Breast epithelium (tissue), 4 donors: ENCODE results near the gene TMEFF2. TPM values are rescaled to one million over a fixed set of nuclear protein-coding genes. Genes with fewer than 3 reads are reported as not detected.

Experiments used
- DNase-seq, 2 donors: peaks; one replicate each; pipeline ENCODE4 v3.0.0-alpha.2; 2019; ENCODE audit warnings: low spot score in 2 of 2
- H3K27ac ChIP-seq, 2 donors: fragments of 200-600 bp; sonication (generic) in 1 of 2; one replicate each; pipeline ENCODE4 v1.5.1; 2016 to 2019; ENCODE audit warnings: mild to moderate bottlenecking in 1 of 2
- H3K27me3 ChIP-seq, 2 donors: fragments of 200-600 bp; sonication (generic) in 1 of 2; one replicate each; pipeline versions ENCODE4 v1.5.1 to v1.6.0; 2017 to 2019; ENCODE audit warnings: control low read depth in 1 of 2, mild to moderate bottlenecking in 1 of 2
- H3K36me3 ChIP-seq: fragments of 200-600 bp; one replicate; pipeline ENCODE4 v1.5.1; 2019
- H3K4me1 ChIP-seq, 2 donors: fragments of 200-600 bp; sonication (generic); one replicate each; pipeline ENCODE4 v1.5.1; 2016 to 2019; ENCODE audit warnings: control low read depth in 1 of 2
- H3K4me3 ChIP-seq, 3 donors: fragments of 200-600 bp; sonication (generic); 1 replicate in 2 of 3; 2 replicates in 1 of 3; pipeline ENCODE4 v1.5.1; 2016 to 2019; ENCODE audit warnings: mild to moderate bottlenecking in 3 of 3, moderate library complexity in 2 of 3
- H3K9me3 ChIP-seq, 2 donors: fragments of 200-600 bp; sonication (generic) in 1 of 2; one replicate each; pipeline ENCODE4 v1.5.1; 2016 to 2019; ENCODE audit warnings: control low read depth in 1 of 2
- CTCF ChIP-seq, 3 donors: fragments of 450-650 bp; IDR thresholded peaks; one replicate each; pipeline ENCODE4 v1.5.1; 2016 to 2017; ENCODE audit warnings: antibody characterized with exemption in 3 of 3, mild to moderate bottlenecking in 3 of 3, moderate library complexity in 3 of 3
- POLR2A ChIP-seq: fragments of 450-650 bp; IDR thresholded peaks from one replicate; pipeline ENCODE4 v1.6.1; 2016; ENCODE audit warnings: antibody characterized with exemption, mild to moderate bottlenecking, moderate library complexity
- POLR2AphosphoS5 ChIP-seq, 3 donors: sonication (generic); formaldehyde crosslinking; IDR thresholded peaks; one replicate each; pipeline ENCODE4 v1.6.1; 2017; ENCODE audit warnings: antibody characterized with exemption in 3 of 3
- intact Hi-C: fragments of 100-400 bp; cut with DNase I; formaldehyde crosslinking; loops from one replicate; pipeline ENCODE4 v1.15.1; 2023; ENCODE audit warnings: low total_unique reads
- total RNA-seq, 3 donors: library from RNA; depleted of rRNA; stranded (reverse); fragments of >200 nt; gene quantifications; one replicate each; pipeline ENCODE4 v1.1.0, GENCODE V29; 2016

Gene TMEFF2
- total RNA-seq, 3 donors from 2014 or later: 0.32 TPM; not detected in 2

- H3K4me3 ChIP-seq: no peak overlapping the region
- H3K9me3 ChIP-seq: no peaks in the 10 kb centered on the region
- no peak overlapping the region for H3K27ac ChIP-seq
- TF ChIP-seq CTCF (IDR thresholded peaks at IDR 0.05) (no peak), POLR2AphosphoS5 (IDR thresholded peaks at IDR 0.05) (no peak), POLR2A (no peak)
- H3K36me3 ChIP-seq: no peaks in the 10 kb centered on the region
- H3K27me3 ChIP-seq: no peaks in the 10 kb centered on the region
- intact Hi-C loops: no loop called here
- DNase-seq: no peak
- H3K4me1 ChIP-seq: no peaks in the 10 kb centered on the region
Measured at GRCh38 chr2:192126426-192126825, 68.3 kb downstream of the TMEFF2 start.

- H3K4me3 ChIP-seq: no peak overlapping the region
- H3K4me1 ChIP-seq: no peaks in the 10 kb centered on the region
- TF ChIP-seq CTCF (IDR thresholded peaks at IDR 0.05) (no peak), POLR2AphosphoS5 (IDR thresholded peaks at IDR 0.05) (no peak), POLR2A (no peak)
- no peak overlapping the region for H3K27ac ChIP-seq
- H3K9me3 ChIP-seq: no peaks in the 10 kb centered on the region
- no peak for DNase-seq
- intact Hi-C loops: no loop called here
- no peaks in the 10 kb centered on the region for H3K27me3 ChIP-seq
- no peaks in the 10 kb centered on the region for H3K36me3 ChIP-seq
Measured at GRCh38 chr2:192124571-192124970, 70.2 kb downstream of the TMEFF2 start.

- DNase-seq: no peak
Measured at GRCh38 chr2:192123847-192124246, 70.9 kb downstream of the TMEFF2 start.

GRCh38 chr2:192122946-192123345 is 71.8 kb downstream of the TMEFF2 start:
- H3K36me3 ChIP-seq: no peaks in the 10 kb centered on the region
- intact Hi-C loops: no loop called here
- H3K27ac ChIP-seq: no peak overlapping the region
- TF ChIP-seq POLR2A: no peak
- no peak for TF ChIP-seq CTCF (IDR thresholded peaks at IDR 0.05)
- TF ChIP-seq POLR2AphosphoS5 (IDR thresholded peaks at IDR 0.05): no peak
- no peak overlapping the region for H3K4me3 ChIP-seq
- no peaks in the 10 kb centered on the region for H3K4me1 ChIP-seq
- H3K27me3 ChIP-seq: no peaks in the 10 kb centered on the region
- DNase-seq: no peak
- H3K9me3 ChIP-seq: no peaks in the 10 kb centered on the region

More at GRCh38 chr2:192123847-192124246, 70.9 kb downstream of the TMEFF2 start:
- TF ChIP-seq POLR2AphosphoS5 (IDR thresholded peaks at IDR 0.05) (no peak), CTCF (IDR thresholded peaks at IDR 0.05) (no peak), POLR2A (no peak)
- H3K4me1 ChIP-seq: no peaks in the 10 kb centered on the region
- no peak overlapping the region for H3K27ac ChIP-seq
- no peaks in the 10 kb centered on the region for H3K9me3 ChIP-seq
- no peaks in the 10 kb centered on the region for H3K27me3 ChIP-seq
- intact Hi-C loops: no loop called here
- H3K4me3 ChIP-seq: no peak overlapping the region
- H3K36me3 ChIP-seq: no peaks in the 10 kb centered on the region

GRCh38 chr2:192122141-192122540 is 72.6 kb downstream of the TMEFF2 start:
- no peaks in the 10 kb centered on the region for H3K9me3 ChIP-seq
- TF ChIP-seq CTCF (IDR thresholded peaks at IDR 0.05): no peak
- TF ChIP-seq POLR2A: no peak
- no peak for TF ChIP-seq POLR2AphosphoS5 (IDR thresholded peaks at IDR 0.05)
- no peaks in the 10 kb centered on the region for H3K36me3 ChIP-seq
- H3K27ac ChIP-seq: no peak overlapping the region
- H3K4me1 ChIP-seq: no peaks in the 10 kb centered on the region
- DNase-seq: no peak
- intact Hi-C loops: no loop called here
- no peaks in the 10 kb centered on the region for H3K27me3 ChIP-seq
- H3K4me3 ChIP-seq: no peak overlapping the region
